Upper lobe of left lung (tissue), 4 donors: ENCODE results near the gene HPS1.

ENCODE experiments used
- EP300 ChIP-seq, 4 donors: sonication (generic); formaldehyde crosslinking; IDR thresholded peaks; one replicate each; pipeline ENCODE4 v1.5.1; 2017; ENCODE audit warnings: antibody characterized with exemption in 4 of 4, control low read depth in 2 of 4
- TF ChIP-seq, protein P1 (sequence below), 6 experiments: fragments of 450-650 bp in 4 of 6; fragments of 200-600 bp in 2 of 6; sonication (generic) in 2 of 6; IDR thresholded peaks; one replicate each; pipeline ENCODE4 v1.5.1; 2016 to 2019; ENCODE audit warnings: antibody characterized with exemption in 6 of 6

DNA sequence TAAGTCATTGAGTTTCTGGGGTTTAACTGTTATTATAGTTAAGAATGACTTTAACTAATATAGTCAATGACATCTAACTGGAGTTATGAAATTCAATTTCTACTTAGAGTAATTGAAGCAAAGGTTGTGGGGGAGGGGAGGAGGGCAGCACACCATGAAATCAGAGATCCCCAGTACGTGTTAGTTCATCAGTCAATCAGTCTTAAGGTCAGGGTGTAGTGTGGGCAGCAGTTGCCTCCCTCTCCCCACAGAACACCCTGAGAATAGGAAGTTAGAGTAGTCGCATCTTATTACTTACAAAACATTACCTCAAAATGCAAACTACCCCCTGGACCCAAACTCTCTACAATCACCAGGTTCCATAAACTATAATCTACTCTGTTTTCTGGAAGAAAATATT, 7.0 kb upstream of the HPS1 start:
- TF ChIP-seq, protein P1, sequence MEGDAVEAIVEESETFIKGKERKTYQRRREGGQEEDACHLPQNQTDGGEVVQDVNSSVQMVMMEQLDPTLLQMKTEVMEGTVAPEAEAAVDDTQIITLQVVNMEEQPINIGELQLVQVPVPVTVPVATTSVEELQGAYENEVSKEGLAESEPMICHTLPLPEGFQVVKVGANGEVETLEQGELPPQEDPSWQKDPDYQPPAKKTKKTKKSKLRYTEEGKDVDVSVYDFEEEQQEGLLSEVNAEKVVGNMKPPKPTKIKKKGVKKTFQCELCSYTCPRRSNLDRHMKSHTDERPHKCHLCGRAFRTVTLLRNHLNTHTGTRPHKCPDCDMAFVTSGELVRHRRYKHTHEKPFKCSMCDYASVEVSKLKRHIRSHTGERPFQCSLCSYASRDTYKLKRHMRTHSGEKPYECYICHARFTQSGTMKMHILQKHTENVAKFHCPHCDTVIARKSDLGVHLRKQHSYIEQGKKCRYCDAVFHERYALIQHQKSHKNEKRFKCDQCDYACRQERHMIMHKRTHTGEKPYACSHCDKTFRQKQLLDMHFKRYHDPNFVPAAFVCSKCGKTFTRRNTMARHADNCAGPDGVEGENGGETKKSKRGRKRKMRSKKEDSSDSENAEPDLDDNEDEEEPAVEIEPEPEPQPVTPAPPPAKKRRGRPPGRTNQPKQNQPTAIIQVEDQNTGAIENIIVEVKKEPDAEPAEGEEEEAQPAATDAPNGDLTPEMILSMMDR (IDR thresholded peaks at IDR 0.05), result no peak
- no peak for TF ChIP-seq EP300 (IDR thresholded peaks at IDR 0.05)
